Loucy (cell line): ENCODE measurements around the gene ADISSP.
A peak's percentile ranks its signal among the peaks of the same experiment; 100 is the strongest.
"Not testable (repeated sequence)": the region's sequence is repeated elsewhere in the genome, so short reads cannot be mapped to it uniquely, and the experiment has no call there.

Experiments used
- H2AFZ ChIP-seq: fragments of 200-600 bp; sonication (generic); 2 replicates; pipeline ENCODE4 v1.6.0; 2016; ENCODE audit warnings: antibody characterized with exemption, mild to moderate bottlenecking, low read length, moderate library complexity
- H3F3A ChIP-seq: fragments of 200-600 bp; 2 replicates; pipeline ENCODE4 v1.6.0; 2016; ENCODE audit warnings: antibody characterized with exemption, low read depth, mild to moderate bottlenecking
- H3K27me3 ChIP-seq: fragments of 200-600 bp; sonication (generic); 2 replicates; pipeline ENCODE4 v1.6.1; 2014; ENCODE audit warnings: low read length, mild to moderate bottlenecking; ENCODE audit not compliant: insufficient read depth, poor library complexity, severe bottlenecking
- H3K36me3 ChIP-seq: fragments of 200-600 bp; sonication (generic); 2 replicates; pipeline ENCODE4 v1.6.1; 2016; ENCODE audit warnings: low read length; ENCODE audit not compliant: insufficient read depth
- H3K4me1 ChIP-seq: fragments of 200-600 bp; sonication (generic); 2 replicates; pipeline ENCODE4 v1.5.1; 2014; ENCODE audit warnings: low read length, mild to moderate bottlenecking; ENCODE audit not compliant: insufficient read depth, poor library complexity, severe bottlenecking
- H3K4me2 ChIP-seq: fragments of 200-600 bp; sonication (generic); 2 replicates; pipeline ENCODE4 v1.6.0; 2014; ENCODE audit warnings: antibody characterized with exemption, low read length, low read depth, mild to moderate bottlenecking; ENCODE audit not compliant: poor library complexity, severe bottlenecking
- H3K4me3 ChIP-seq: fragments of 200-600 bp; sonication (generic); 2 replicates; pipeline ENCODE4 v1.5.1; 2014; ENCODE audit warnings: low read length, mild to moderate bottlenecking, mixed read lengths; ENCODE audit not compliant: poor library complexity, severe bottlenecking
- H3K79me2 ChIP-seq: fragments of 200-600 bp; sonication (generic); 2 replicates; pipeline ENCODE4 v1.6.1; 2014; ENCODE audit warnings: low read length; ENCODE audit not compliant: insufficient read depth
- H3K9ac ChIP-seq: fragments of 200-600 bp; sonication (generic); 2 replicates; pipeline ENCODE4 v1.6.0; 2014; ENCODE audit warnings: mild to moderate bottlenecking, low read depth, low read length, moderate library complexity; ENCODE audit not compliant: poor library complexity, severe bottlenecking
- H3K9me2 ChIP-seq: fragments of 200-600 bp; sonication (generic); replicated peaks from 2 replicates; pipeline ENCODE4 v1.6.1; 2016; ENCODE audit warnings: low read depth, low read length, mixed read lengths
- H3K9me3 ChIP-seq: fragments of 200-600 bp; sonication (generic); 2 replicates; pipeline ENCODE4 v1.6.1; 2014; ENCODE audit warnings: mild to moderate bottlenecking, antibody characterized with exemption, low read length, low read depth; ENCODE audit not compliant: insufficient read depth
- H4K20me1 ChIP-seq: fragments of 200-600 bp; sonication (generic); 2 replicates; pipeline ENCODE4 v1.6.0; 2014; ENCODE audit warnings: antibody characterized with exemption, low read length, mild to moderate bottlenecking; ENCODE audit not compliant: insufficient read depth, poor library complexity, severe bottlenecking
- CTCF ChIP-seq: fragments of 200-600 bp; sonication (generic); conservative IDR thresholded peaks from 2 replicates; pipeline ENCODE4 v1.5.1; 2014; ENCODE audit warnings: mild to moderate bottlenecking, antibody characterized with exemption, low read length
- EZH2phosphoT487 ChIP-seq: fragments of 200-600 bp; IDR thresholded peaks from 2 replicates; pipeline ENCODE4 v1.6.1; 2018; ENCODE audit warnings: antibody characterized with exemption, mild to moderate bottlenecking, moderate library complexity, borderline replicate concordance

ADISSP gene

GRCh38 chr20:3789201-3789600 lies 21.6 kb upstream of the ADISSP start:
- not testable (repeated sequence) for H3K9me2 ChIP-seq, H3K9me3 ChIP-seq, H4K20me1 ChIP-seq, H3K4me2 ChIP-seq, H3K36me3 ChIP-seq, H3K4me1 ChIP-seq, H3K9ac ChIP-seq, H3K27me3 ChIP-seq, H3F3A ChIP-seq, H3K79me2 ChIP-seq, H2AFZ ChIP-seq, H3K4me3 ChIP-seq

GRCh38 chr20:3788685-3789155 lies 21.2 kb upstream of the ADISSP start:
- H3K4me3 ChIP-seq, result no peak overlapping the region
- no peaks in the 10 kb centered on the region for H3K9me2 ChIP-seq
- no peak for TF ChIP-seq CTCF
- TF ChIP-seq EZH2phosphoT487, result no peak
- H4K20me1 ChIP-seq, result no peaks in the 10 kb centered on the region
- peaks cover 7% of the 10 kb centered on the region for H3K4me1 ChIP-seq
- no peaks in the 10 kb centered on the region for H3F3A ChIP-seq
- no peak overlapping the region for H3K9ac ChIP-seq
- no peaks in the 10 kb centered on the region for H3K9me3 ChIP-seq
- no peak overlapping the region for H3K4me2 ChIP-seq
- no peaks in the 10 kb centered on the region for H3K27me3 ChIP-seq
- H3K36me3 ChIP-seq, result no peaks in the 10 kb centered on the region
- H2AFZ ChIP-seq, result no peak overlapping the region
- H3K79me2 ChIP-seq, result no peaks in the 10 kb centered on the region

GRCh38 chr20:3787324-3788014 lies 19.9 kb upstream of the ADISSP start:
- Histone ChIP-seq H3F3A (no peaks in the 10 kb centered on the region), H3K9me3 (no peaks in the 10 kb centered on the region), H2AFZ (peak overlapping the region; percentile 69; the same call in 1 of the 2 replicates), H3K79me2 (no peaks in the 10 kb centered on the region), H3K27me3 (no peaks in the 10 kb centered on the region), H3K4me3 (peak overlapping the region; percentile 69), H3K9me2 (no peaks in the 10 kb centered on the region), H3K4me1 (peaks cover 7% of the 10 kb centered on the region), H3K4me2 (peak overlapping the region; percentile 86), H3K36me3 (no peaks in the 10 kb centered on the region), H4K20me1 (no peaks in the 10 kb centered on the region), H3K9ac (peak overlapping the region; percentile 45)
- no peak for TF ChIP-seq CTCF
- TF ChIP-seq EZH2phosphoT487, result no peak
